HCT116 (cell line): ENCODE results near the gene BTBD9.

Source experiments
- EZH2 ChIP-seq: fragments of 200-600 bp; sonication (generic); IDR thresholded peaks from 2 replicates; pipeline ENCODE4 v1.6.1; 2017; ENCODE audit warnings: antibody characterized with exemption, mixed run types
- POLR2A ChIP-seq: IDR thresholded peaks from 2 replicates; pipeline ENCODE4 v1.7.0; 2011; ENCODE audit warnings: borderline replicate concordance; ENCODE audit not compliant: insufficient read depth, insufficient read length; ENCODE audit errors: extremely low read depth
- POLR2AphosphoS5 ChIP-seq: IDR thresholded peaks from 2 replicates; pipeline ENCODE4 v1.6.1; 2011; ENCODE audit warnings: mild to moderate bottlenecking, low read depth, low read length, moderate library complexity
- SRF ChIP-seq: IDR thresholded peaks from 2 replicates; pipeline ENCODE4 v1.6.1; 2012; ENCODE audit warnings: low read depth
- TCF7L2 ChIP-seq: IDR thresholded peaks from 2 replicates; pipeline ENCODE4 v1.7.0; 2011; ENCODE audit warnings: borderline replicate concordance, inconsistent platforms; ENCODE audit not compliant: insufficient read depth, insufficient read length; ENCODE audit errors: extremely low read depth
- TF ChIP-seq, protein P1 (sequence below), 3 experiments: fragments of 200-600 bp in 1 of 3; sonication (generic) in 1 of 3; IDR thresholded peaks in 2 of 3; conservative IDR thresholded peaks in 1 of 3; 2 replicates each; pipeline ENCODE4 v1.5.1; 2012 to 2017; ENCODE audit warnings: low read depth in 2 of 3, low read length in 2 of 3, antibody characterized with exemption in 1 of 3, borderline replicate concordance in 1 of 3, control low read depth in 1 of 3, mild to moderate bottlenecking in 1 of 3, mixed read lengths in 1 of 3, mixed run types in 1 of 3, moderate library complexity in 1 of 3; ENCODE audit not compliant: insufficient read depth in 1 of 3
- TF ChIP-seq, protein P2 (sequence below): IDR thresholded peaks from 2 replicates; pipeline ENCODE4 v1.6.1; 2011; ENCODE audit warnings: mild to moderate bottlenecking, low read length, moderate library complexity; ENCODE audit not compliant: insufficient replicate concordance; ENCODE audit errors: extremely low read depth
- TF ChIP-seq, protein P3 (sequence below): IDR thresholded peaks from 2 replicates; pipeline ENCODE4 v1.6.1; 2012
- TF ChIP-seq, protein P4 (sequence below): IDR thresholded peaks from 2 replicates; pipeline ENCODE4 v1.6.1; 2012; ENCODE audit warnings: low read depth

DNA sequence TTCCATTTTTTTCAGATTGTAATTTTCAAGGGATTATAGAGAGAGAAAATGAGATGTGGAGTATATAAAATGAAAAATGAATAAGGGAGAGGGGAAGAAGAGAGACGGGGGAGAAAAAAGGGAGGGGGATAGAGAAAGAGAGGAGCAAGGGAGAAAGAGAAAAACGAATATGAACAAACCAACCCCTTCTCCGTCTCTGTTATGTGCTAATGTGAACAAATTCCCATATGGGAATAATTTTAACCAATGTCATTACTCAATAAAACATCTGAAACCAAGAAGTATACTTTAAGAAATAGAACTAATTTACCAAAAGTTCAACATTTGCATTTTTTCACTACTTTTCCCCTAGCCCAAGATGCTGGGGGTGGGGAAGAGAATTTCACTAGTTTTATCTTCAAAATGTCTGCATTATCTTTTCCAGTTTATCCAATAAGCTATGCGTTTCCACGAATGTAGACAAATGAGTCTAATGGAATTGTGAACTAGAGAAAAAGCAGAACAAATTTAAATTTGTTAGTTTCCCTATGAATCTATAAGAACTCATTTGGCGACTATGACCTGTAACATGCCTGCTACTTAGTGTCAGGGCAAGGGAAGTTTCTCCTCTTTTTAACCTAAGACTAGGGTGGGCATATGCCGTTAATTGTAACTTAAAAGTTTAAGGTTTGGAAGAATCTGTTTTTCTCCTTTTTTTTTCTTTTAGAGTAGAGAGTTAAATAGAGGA is 286.3 kb downstream of the BTBD9 start:
- TF ChIP-seq, protein P1, sequence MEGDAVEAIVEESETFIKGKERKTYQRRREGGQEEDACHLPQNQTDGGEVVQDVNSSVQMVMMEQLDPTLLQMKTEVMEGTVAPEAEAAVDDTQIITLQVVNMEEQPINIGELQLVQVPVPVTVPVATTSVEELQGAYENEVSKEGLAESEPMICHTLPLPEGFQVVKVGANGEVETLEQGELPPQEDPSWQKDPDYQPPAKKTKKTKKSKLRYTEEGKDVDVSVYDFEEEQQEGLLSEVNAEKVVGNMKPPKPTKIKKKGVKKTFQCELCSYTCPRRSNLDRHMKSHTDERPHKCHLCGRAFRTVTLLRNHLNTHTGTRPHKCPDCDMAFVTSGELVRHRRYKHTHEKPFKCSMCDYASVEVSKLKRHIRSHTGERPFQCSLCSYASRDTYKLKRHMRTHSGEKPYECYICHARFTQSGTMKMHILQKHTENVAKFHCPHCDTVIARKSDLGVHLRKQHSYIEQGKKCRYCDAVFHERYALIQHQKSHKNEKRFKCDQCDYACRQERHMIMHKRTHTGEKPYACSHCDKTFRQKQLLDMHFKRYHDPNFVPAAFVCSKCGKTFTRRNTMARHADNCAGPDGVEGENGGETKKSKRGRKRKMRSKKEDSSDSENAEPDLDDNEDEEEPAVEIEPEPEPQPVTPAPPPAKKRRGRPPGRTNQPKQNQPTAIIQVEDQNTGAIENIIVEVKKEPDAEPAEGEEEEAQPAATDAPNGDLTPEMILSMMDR (IDR thresholded peaks at IDR 0.05 in 2 of 3, conservative IDR thresholded peaks at IDR 0.05 in 1 of 3; ENCODE audit: borderline replicate concordance in 1 of 3, insufficient read depth in 1 of 3, low read depth in 2 of 3, low read length in 2 of 3), result no peak
- TF ChIP-seq, protein P2, sequence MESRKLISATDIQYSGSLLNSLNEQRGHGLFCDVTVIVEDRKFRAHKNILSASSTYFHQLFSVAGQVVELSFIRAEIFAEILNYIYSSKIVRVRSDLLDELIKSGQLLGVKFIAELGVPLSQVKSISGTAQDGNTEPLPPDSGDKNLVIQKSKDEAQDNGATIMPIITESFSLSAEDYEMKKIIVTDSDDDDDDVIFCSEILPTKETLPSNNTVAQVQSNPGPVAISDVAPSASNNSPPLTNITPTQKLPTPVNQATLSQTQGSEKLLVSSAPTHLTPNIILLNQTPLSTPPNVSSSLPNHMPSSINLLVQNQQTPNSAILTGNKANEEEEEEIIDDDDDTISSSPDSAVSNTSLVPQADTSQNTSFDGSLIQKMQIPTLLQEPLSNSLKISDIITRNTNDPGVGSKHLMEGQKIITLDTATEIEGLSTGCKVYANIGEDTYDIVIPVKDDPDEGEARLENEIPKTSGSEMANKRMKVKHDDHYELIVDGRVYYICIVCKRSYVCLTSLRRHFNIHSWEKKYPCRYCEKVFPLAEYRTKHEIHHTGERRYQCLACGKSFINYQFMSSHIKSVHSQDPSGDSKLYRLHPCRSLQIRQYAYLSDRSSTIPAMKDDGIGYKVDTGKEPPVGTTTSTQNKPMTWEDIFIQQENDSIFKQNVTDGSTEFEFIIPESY, result no peak
- no peak for TF ChIP-seq TCF7L2
- TF ChIP-seq POLR2A, result no peak
- no peak for TF ChIP-seq EZH2
- no peak for TF ChIP-seq SRF
- TF ChIP-seq, protein P3, sequence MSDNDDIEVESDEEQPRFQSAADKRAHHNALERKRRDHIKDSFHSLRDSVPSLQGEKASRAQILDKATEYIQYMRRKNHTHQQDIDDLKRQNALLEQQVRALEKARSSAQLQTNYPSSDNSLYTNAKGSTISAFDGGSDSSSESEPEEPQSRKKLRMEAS, result no peak
- TF ChIP-seq, protein P4, sequence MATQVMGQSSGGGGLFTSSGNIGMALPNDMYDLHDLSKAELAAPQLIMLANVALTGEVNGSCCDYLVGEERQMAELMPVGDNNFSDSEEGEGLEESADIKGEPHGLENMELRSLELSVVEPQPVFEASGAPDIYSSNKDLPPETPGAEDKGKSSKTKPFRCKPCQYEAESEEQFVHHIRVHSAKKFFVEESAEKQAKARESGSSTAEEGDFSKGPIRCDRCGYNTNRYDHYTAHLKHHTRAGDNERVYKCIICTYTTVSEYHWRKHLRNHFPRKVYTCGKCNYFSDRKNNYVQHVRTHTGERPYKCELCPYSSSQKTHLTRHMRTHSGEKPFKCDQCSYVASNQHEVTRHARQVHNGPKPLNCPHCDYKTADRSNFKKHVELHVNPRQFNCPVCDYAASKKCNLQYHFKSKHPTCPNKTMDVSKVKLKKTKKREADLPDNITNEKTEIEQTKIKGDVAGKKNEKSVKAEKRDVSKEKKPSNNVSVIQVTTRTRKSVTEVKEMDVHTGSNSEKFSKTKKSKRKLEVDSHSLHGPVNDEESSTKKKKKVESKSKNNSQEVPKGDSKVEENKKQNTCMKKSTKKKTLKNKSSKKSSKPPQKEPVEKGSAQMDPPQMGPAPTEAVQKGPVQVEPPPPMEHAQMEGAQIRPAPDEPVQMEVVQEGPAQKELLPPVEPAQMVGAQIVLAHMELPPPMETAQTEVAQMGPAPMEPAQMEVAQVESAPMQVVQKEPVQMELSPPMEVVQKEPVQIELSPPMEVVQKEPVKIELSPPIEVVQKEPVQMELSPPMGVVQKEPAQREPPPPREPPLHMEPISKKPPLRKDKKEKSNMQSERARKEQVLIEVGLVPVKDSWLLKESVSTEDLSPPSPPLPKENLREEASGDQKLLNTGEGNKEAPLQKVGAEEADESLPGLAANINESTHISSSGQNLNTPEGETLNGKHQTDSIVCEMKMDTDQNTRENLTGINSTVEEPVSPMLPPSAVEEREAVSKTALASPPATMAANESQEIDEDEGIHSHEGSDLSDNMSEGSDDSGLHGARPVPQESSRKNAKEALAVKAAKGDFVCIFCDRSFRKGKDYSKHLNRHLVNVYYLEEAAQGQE, result no peak
- no peak for TF ChIP-seq POLR2AphosphoS5
